PC-3 (cell line): ENCODE data around the gene SPTBN2.

Experiments
- CTCF ChIP-seq: fragments of 300-600 bp; sonication (generic); conservative IDR thresholded peaks from 2 replicates; pipeline ENCODE4 v1.5.1; 2017; ENCODE audit warnings: antibody characterized with exemption, low read depth, mild to moderate bottlenecking, low read length
- EZH2 ChIP-seq: fragments of 300-600 bp; sonication (generic); IDR thresholded peaks from one replicate; pipeline ENCODE4 v1.6.1; 2017; ENCODE audit warnings: antibody characterized with exemption, mild to moderate bottlenecking, low read length; ENCODE audit not compliant: unreplicated experiment

GRCh38 chr11:66638177-66639065 lies 90.6 kb downstream of the SPTBN2 start, which contains the start of gene RBM4:
- TF ChIP-seq CTCF (no peak; the same call in 1 of the 2 replicates), EZH2 (no peak)
